Measurements from ENCODE around the gene KIRREL3.

GRCh38 chr11:126530416-126530815 is 470.2 kb downstream of the KIRREL3 start:
- TF ChIP-seq, protein P1, sequence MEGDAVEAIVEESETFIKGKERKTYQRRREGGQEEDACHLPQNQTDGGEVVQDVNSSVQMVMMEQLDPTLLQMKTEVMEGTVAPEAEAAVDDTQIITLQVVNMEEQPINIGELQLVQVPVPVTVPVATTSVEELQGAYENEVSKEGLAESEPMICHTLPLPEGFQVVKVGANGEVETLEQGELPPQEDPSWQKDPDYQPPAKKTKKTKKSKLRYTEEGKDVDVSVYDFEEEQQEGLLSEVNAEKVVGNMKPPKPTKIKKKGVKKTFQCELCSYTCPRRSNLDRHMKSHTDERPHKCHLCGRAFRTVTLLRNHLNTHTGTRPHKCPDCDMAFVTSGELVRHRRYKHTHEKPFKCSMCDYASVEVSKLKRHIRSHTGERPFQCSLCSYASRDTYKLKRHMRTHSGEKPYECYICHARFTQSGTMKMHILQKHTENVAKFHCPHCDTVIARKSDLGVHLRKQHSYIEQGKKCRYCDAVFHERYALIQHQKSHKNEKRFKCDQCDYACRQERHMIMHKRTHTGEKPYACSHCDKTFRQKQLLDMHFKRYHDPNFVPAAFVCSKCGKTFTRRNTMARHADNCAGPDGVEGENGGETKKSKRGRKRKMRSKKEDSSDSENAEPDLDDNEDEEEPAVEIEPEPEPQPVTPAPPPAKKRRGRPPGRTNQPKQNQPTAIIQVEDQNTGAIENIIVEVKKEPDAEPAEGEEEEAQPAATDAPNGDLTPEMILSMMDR (IDR thresholded peaks at IDR 0.05): no peak
- TF ChIP-seq EP300 (IDR thresholded peaks at IDR 0.05; ENCODE audit: low read depth) (no peak), POLR2A (IDR thresholded peaks at IDR 0.05) (no peak), POLR2AphosphoS5 (IDR thresholded peaks at IDR 0.05) (no peak)
